HG02678 (cell line): Measurements from ENCODE around the gene STX12.

Source experiments
- ATAC-seq: cut with Tn5 transposase; IDR thresholded peaks from one replicate; pipeline ENCODE4 v1.9.1; 2021; ENCODE audit warnings: mild to moderate bottlenecking, moderate library complexity; ENCODE audit not compliant: unreplicated experiment

Gene STX12

GRCh38 chr1:27772932-27773825 is at the start of gene STX12:
Gene STX12, plus strand, starts transcription at chr1:27773219. Its CDS starts 89 bp downstream, at chr1:27773308.
- peak; percentile 90 for ATAC-seq

DNA sequence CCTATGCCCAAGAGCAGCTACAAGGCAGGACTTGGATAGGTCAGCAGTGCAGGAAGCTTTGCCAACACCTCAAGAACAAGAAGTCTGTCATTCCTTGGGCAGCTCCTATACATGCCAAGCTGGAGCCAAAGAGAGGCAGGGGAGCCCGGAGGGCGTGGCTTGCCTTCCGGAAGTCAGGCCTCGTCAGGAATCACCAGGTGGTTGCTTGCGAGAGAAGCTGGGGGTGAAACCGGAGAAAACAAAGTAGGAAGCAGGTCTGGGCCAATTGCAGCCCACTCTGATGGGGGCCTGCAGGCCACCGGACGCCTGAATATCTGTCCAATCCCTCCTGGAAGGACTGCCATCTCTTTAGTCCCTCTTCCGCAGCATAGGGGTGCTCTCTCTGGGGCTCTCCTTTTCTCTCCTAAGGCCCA is 48.1 kb upstream of the STX12 start:
- ATAC-seq = no peak

GRCh38 chr1:27725374-27726172 is 47.4 kb upstream of the STX12 start, which contains the start of gene FAM76A:
Gene FAM76A, plus strand, starts transcription at chr1:27725961. Its CDS starts 120 bp downstream, at chr1:27726081.
- ATAC-seq = peak; percentile 92

DNA sequence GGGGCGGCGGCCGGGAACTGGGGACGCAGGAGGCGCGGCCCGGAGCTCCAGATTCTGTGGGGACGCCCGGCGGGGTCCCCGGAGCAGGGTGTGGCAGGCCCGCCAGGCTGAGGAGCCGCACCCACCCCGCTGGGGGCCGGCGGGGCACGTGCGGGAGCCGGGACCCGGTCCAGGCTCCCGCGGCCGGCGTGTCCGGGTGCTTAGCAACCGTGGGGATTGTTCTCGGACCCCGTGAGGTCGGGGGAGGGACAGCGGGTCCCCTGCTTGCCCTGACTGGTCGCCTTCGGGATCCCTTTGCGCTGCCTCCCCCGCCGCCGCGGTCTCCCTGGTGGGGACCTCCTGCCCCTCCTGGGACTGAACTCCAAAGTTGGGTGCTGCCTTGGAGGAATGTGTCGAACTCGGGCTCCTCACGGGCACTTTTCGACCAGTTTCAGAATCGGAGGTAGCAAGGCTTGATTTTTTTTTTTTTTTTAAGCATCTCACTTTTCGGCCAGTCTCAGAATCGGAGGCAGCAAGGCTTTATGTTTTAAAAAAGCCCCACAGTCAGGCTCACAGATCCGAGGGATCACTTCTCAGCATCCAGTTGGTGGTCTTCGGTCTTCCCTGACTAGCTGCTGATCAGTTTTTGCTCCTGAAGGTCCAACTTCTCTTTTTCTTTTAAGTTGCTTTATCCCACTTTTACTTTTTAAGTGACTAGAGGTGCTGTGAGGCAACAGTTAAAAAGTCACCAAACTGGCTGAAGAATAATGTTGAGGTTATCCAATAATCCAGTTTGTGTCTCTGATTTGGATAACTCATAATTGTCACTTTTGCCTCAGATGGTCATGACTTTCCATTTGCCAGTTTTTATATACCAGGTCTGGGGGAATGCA is 46.6 kb upstream of the STX12 start:
- peak; percentile 28 for ATAC-seq

GRCh38 chr1:27727126-27727525 is 45.9 kb upstream of the STX12 start:
- ATAC-seq = no peak

DNA sequence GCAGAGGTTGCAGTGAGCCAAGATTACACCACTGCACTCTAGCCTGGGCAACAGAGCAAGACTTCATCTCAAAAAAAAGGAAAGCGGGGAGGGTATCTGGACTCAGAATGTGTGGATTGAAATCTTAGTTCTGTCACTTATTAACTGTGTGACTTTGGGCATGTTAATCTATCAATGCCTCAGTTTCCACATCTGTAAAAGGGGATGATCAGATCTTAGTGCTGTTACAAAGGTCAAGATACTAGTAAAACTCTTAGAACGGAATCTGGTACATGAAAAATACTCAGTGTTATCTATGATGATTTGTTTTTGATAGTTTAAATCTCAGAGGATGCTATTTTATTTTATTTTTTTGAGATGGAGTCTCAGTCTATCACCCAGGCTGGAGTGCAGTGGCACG is 36.8 kb upstream of the STX12 start:
- no peak for ATAC-seq

DNA sequence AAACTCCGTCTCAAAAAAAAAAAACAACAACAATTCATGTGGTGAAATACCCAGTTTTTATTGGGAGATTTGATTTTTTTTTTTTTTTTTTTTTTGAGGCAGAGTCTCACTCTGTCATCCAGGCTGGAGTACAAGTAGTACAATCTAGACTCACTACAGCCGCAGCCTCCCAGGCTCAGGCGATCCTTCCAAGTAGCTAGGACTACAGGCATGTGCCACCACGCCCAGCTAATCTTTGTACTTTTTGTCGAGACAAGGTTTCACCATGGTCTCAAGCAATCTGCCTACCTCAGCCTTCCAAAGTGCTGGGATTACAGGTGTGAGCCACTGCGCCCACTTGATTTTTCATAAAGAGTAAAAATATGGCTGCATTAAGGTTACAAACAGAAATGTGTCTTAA is 31.9 kb upstream of the STX12 start:
- ATAC-seq = no peak

GRCh38 chr1:27744556-27744955 is 28.5 kb upstream of the STX12 start:
- no peak for ATAC-seq

- ATAC-seq = no peak
Measured at GRCh38 chr1:27745466-27745865, 27.6 kb upstream of the STX12 start.

DNA sequence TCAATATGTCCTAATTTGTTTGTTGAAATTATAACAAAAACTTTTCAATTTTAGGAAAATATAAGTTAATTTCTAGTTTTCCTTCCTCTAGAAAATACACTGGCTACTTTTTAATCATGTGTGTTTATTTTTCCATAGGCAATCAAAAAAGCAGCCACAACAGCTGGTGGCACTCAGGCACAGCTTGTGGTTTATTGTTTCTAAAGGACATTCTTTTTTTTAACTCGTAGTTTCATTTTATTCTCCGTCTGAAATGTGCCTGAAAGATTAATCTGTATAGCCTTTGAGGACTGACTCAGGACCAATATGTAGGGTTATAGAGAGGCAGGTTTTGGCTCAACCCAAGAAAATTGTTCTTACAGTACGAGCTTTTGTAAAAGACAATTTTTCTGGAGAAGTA is 20.7 kb upstream of the STX12 start:
- no peak for ATAC-seq

- ATAC-seq = no peak
Measured at GRCh38 chr1:27755286-27755685, 17.7 kb upstream of the STX12 start.

GRCh38 chr1:27755865-27756264 is 17.2 kb upstream of the STX12 start:
- ATAC-seq = no peak

DNA sequence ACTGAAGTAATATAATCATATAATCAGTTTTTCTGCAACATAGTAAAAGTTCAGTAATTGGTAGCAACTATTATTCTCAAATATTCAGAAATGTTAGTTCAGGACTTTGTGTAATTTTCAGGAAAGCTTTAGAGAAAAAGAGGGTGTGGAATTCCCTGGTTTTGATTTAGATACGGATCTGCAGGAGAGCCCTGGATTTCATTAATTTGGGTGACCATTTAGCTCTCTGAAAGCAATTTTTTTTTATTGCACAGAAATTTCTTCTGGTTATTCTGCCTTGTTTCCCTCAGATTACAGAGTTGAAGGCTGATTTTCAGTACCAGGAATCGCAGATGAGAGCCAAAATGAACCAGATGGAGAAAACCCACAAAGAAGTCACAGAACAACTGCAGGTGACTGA is 13.8 kb upstream of the STX12 start:
- no peak for ATAC-seq

- ATAC-seq = no peak
Measured at GRCh38 chr1:27760426-27760825, 12.6 kb upstream of the STX12 start.

DNA sequence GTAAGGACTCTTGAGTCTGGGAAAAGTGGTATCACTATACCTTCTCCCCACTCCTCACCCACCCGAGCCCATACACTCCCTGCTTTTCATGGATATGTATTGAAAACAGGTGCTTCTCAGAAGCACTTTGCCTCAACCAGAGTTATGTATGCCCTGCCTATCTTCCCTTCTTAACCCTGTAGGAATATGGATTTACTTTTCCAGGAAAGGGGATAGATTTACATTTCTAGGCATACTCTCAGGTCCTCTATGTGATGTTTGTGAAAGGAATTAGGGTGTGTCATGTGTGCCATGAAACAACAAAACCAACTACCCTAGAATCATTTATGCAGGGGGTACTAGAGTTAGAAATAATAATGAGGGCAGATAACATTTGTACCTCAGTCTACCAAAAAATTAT is 11.0 kb upstream of the STX12 start:
- ATAC-seq = no peak

DNA sequence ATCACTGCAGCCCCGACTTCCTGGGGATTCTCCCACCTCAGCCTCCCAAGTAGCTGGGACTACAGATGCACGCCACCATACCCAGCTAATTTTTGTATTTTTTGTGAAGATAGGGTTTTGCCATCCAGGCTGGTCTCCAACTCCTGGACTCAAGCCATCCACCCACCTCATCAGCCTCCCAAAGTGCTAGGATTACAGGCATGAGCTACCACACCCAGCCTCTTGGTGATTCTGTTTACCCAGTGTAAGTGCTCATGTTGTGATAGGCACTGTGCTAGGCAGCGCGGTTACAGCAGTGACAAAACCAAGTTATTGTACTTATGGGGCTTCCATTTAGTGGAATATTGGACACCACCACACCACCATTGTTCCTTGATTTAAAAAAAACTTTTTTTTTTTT is 9.7 kb upstream of the STX12 start:
- ATAC-seq = no peak

DNA sequence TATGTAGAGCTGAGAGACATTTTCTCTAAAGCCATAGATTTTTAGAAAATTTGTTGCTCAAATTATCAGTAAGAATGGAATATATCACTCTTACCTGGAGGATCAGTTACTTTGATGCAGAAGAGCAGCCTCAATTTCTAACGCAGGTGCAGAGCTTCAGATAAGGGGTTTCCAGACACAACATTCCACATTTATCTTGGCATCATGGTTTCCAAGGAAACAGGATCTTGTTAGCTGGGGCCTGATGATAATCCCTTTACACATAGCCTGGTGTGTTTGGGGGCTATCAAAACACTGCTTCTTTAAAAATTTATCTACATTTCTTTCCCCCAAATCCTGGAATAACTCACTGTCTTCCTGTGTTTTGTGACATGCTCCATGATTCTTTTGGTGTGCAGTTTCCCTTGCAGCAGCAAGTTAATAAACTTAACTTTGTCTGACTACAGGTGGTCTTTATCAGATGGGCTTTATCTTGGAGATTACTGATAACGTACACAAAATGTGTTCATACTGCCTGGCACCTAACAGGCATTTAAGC is 2.7 kb upstream of the STX12 start:
- no peak for ATAC-seq

- no peak for ATAC-seq
Measured at GRCh38 chr1:27772036-27772931, 735 bp upstream of the STX12 start.

- ATAC-seq = no peak
Measured at GRCh38 chr1:27773826-27774445, 917 bp downstream of the STX12 start.
